Measurements from ENCODE around the gene CSF1. TPM values are rescaled to one million over a fixed set of nuclear protein-coding genes. Genes with fewer than 3 reads are reported as not detected.

Gene CSF1
- total and polyA plus RNA-seq, 2 experiments from 2014 or later: 60.0 to 67.9 TPM

DNA sequence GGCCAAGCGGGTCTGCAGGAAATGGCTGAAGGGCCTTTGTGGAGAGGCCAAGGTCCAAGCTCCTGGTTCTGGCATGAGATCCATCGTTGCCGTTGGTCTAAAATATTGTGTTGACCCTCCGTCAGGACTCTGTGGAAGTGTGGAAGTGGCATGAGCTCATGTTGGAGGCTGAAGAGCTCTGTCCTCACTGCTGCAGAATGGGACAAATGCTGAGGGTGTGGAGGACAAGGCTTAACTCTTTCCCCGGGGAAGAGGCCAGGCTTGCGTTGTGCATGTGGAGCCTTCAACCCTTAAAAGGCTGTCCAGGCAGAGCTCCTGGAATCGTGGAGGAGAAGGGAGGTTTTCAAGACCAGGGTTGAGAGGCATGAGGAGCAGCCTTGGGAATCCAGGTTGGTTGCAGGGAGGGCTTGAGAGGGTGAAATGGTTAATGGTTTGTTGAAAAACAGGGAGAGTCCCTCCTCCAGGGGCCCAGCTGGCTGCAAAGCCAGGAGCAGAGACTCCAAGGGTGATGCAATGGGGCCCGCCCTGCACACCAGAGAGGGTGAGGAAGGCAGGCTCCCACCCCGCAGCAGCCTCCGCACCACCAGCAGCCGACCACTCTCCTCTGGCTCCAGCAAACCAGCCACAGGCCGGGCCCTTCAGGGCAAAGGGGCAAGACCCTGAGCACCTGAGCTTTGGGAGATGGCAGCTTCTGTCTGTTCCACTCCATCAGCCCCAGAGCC, 67.2 kb downstream of the CSF1 start:
- peak; percentile 53 for DNase-seq
- H3K4me1 ChIP-seq (ENCODE audit: insufficient read depth): peaks cover 53% of the 10 kb centered on the region
- H3K9me2 ChIP-seq (ENCODE audit: insufficient read depth): no peaks in the 10 kb centered on the region
- TF ChIP-seq EZH2phosphoT487 (IDR thresholded peaks at IDR 0.05; ENCODE audit: insufficient read depth, low read depth) (no peak), EZH2 (IDR thresholded peaks at IDR 0.05; ENCODE audit: insufficient read depth, poor library complexity, severe bottlenecking) (no peak)
- H3K27ac ChIP-seq: peak overlapping the region; percentile 65; the same call in 1 of the 2 replicates
- H3K36me3 ChIP-seq (ENCODE audit: low read depth): no peaks in the 10 kb centered on the region
- in situ Hi-C loops (cut with MboI): loop anchor here (5.0 kb wide), 1 partner anchor 101 kb away; no protein-coding TSS in a partner anchor
- H3K4me3 ChIP-seq: no peak overlapping the region
- H3K79me2 ChIP-seq (ENCODE audit: insufficient read depth): no peaks in the 10 kb centered on the region
- WGBS, 2 experiments (ENCODE audit: low coverage in 1 of 2, low lambda C conversion rate in 2 of 2, missing lambda C conversion rate in 2 of 2): 34 to 35% methylated on average over 12 of the region's 12 CpGs
- no peaks in the 10 kb centered on the region for H3K9me3 ChIP-seq (ENCODE audit: low read depth)
- no peak overlapping the region for H3K4me2 ChIP-seq (ENCODE audit: unreplicated experiment)
- no peak overlapping the region for H3K9ac ChIP-seq
- no peaks in the 10 kb centered on the region for H3K27me3 ChIP-seq (replicated peaks; ENCODE audit: insufficient read depth)
- no peaks in the 10 kb centered on the region for H4K20me1 ChIP-seq (ENCODE audit: insufficient read depth)
- peak overlapping the region; percentile 29; the same call in 1 of the 2 replicates for H2AFZ ChIP-seq
- peaks cover 30% of the 10 kb centered on the region for H3F3A ChIP-seq (ENCODE audit: insufficient read depth)

GRCh38 chr1:109978761-109979488, 68.3 kb downstream of the CSF1 start:
- WGBS, 2 experiments (ENCODE audit: low coverage in 1 of 2, low lambda C conversion rate in 2 of 2, missing lambda C conversion rate in 2 of 2): 15 to 16% methylated on average over 9 of the region's 9 CpGs
- Histone ChIP-seq H3K27me3 (replicated peaks; ENCODE audit: insufficient read depth) (no peaks in the 10 kb centered on the region), H3F3A (ENCODE audit: insufficient read depth) (peaks cover 30% of the 10 kb centered on the region), H3K4me2 (ENCODE audit: unreplicated experiment) (peak overlapping the region; percentile 17), H3K9ac (peak overlapping the region; percentile 27), H3K4me3 (no peak overlapping the region), H3K27ac (peak overlapping the region; percentile 65), H2AFZ (peak overlapping the region; percentile 1), H3K9me2 (ENCODE audit: insufficient read depth) (no peaks in the 10 kb centered on the region), H4K20me1 (ENCODE audit: insufficient read depth) (no peaks in the 10 kb centered on the region), H3K4me1 (ENCODE audit: insufficient read depth) (peaks cover 60% of the 10 kb centered on the region), H3K79me2 (ENCODE audit: insufficient read depth) (no peaks in the 10 kb centered on the region), H3K36me3 (ENCODE audit: low read depth) (no peaks in the 10 kb centered on the region), H3K9me3 (ENCODE audit: low read depth) (no peaks in the 10 kb centered on the region)
- in situ Hi-C loops (cut with MboI): loop anchor here (5.0 kb wide), 1 partner anchor 102 kb away; no protein-coding TSS in a partner anchor
- DNase-seq: peak; percentile 36
- TF ChIP-seq EZH2phosphoT487 (IDR thresholded peaks at IDR 0.05; ENCODE audit: insufficient read depth, low read depth) (no peak), EZH2 (IDR thresholded peaks at IDR 0.05; ENCODE audit: insufficient read depth, poor library complexity, severe bottlenecking) (no peak)

- H2AFZ ChIP-seq: peak overlapping the region; percentile 1
- H3K4me1 ChIP-seq (ENCODE audit: insufficient read depth): peaks cover 64% of the 10 kb centered on the region
- peak overlapping the region; percentile 27 for H3K9ac ChIP-seq
- DNase-seq: peak; percentile 88
- H3K4me3 ChIP-seq: no peak overlapping the region
- H3K9me3 ChIP-seq (ENCODE audit: low read depth): no peaks in the 10 kb centered on the region
- no peaks in the 10 kb centered on the region for H3K79me2 ChIP-seq (ENCODE audit: insufficient read depth)
- peaks cover 30% of the 10 kb centered on the region for H3F3A ChIP-seq (ENCODE audit: insufficient read depth)
- peak overlapping the region; percentile 17 for H3K4me2 ChIP-seq (ENCODE audit: unreplicated experiment)
- 2 to 4% methylated on average over 5 of the region's 5 CpGs for WGBS, 2 experiments (ENCODE audit: low coverage in 1 of 2, low lambda C conversion rate in 2 of 2, missing lambda C conversion rate in 2 of 2)
- no peaks in the 10 kb centered on the region for H3K9me2 ChIP-seq (ENCODE audit: insufficient read depth)
- TF ChIP-seq EZH2phosphoT487 (IDR thresholded peaks at IDR 0.05; ENCODE audit: insufficient read depth, low read depth) (no peak), EZH2 (IDR thresholded peaks at IDR 0.05; ENCODE audit: insufficient read depth, poor library complexity, severe bottlenecking) (no peak)
- in situ Hi-C loops (cut with MboI): loop anchor here (5.0 to 10.0 kb wide), 3 partner anchors 102 to 435 kb away; partner anchors contain the start of gene GNAI3
- no peaks in the 10 kb centered on the region for H4K20me1 ChIP-seq (ENCODE audit: insufficient read depth)
- H3K36me3 ChIP-seq (ENCODE audit: low read depth): no peaks in the 10 kb centered on the region
- no peaks in the 10 kb centered on the region for H3K27me3 ChIP-seq (replicated peaks; ENCODE audit: insufficient read depth)
- H3K27ac ChIP-seq: peak overlapping the region; percentile 65
Observed at GRCh38 chr1:109979489-109980091, 68.9 kb downstream of the CSF1 start.

Other genes with a start within 250 kb of the CSF1 start
- gene GSTM2, start 242.8 kb upstream of the CSF1 start, total RNA-seq (2014; rRNA removed; shearing (Covaris generic)): 19.7 and 27.7 TPM in 2 replicates
- gene GSTM2, start 242.8 kb upstream of the CSF1 start, polyA plus RNA-seq (2016; fragmentation: Nextera tagmentation; extraction: Ambion mirVana): 40.1 and 41.2 TPM in 2 replicates
- gene GSTM1, start 223.0 kb upstream of the CSF1 start, total RNA-seq (2014; rRNA removed; shearing (Covaris generic)): not detected in 2 replicates
- gene GSTM1, start 223.0 kb upstream of the CSF1 start, polyA plus RNA-seq (2016; fragmentation: Nextera tagmentation; extraction: Ambion mirVana): not detected in 2 replicates
- gene GSTM5, start 198.6 kb upstream of the CSF1 start, total RNA-seq (2014; rRNA removed; shearing (Covaris generic)): 1.5 and 2.4 TPM in 2 replicates
- gene GSTM5, start 198.6 kb upstream of the CSF1 start, polyA plus RNA-seq (2016; fragmentation: Nextera tagmentation; extraction: Ambion mirVana): 2.5 and 3.8 TPM in 2 replicates
- gene GSTM3, start 169.8 kb upstream of the CSF1 start, total RNA-seq (2014; rRNA removed; shearing (Covaris generic)): 28.7 and 30.0 TPM in 2 replicates
- 75.2 and 81.0 TPM in 2 replicates for gene GSTM3, start 169.8 kb upstream of the CSF1 start, polyA plus RNA-seq (2016; fragmentation: Nextera tagmentation; extraction: Ambion mirVana)
- gene EPS8L3, start 146.9 kb upstream of the CSF1 start, total RNA-seq (2014; rRNA removed; shearing (Covaris generic)): not detected in 2 replicates
- gene EPS8L3, start 146.9 kb upstream of the CSF1 start, polyA plus RNA-seq (2016; fragmentation: Nextera tagmentation; extraction: Ambion mirVana): not detected in 2 replicates
- 47.6 and 49.3 TPM in 2 replicates for gene AHCYL1, start 73.9 kb downstream of the CSF1 start, total RNA-seq (2014; rRNA removed; shearing (Covaris generic))
- 71.0 and 72.6 TPM in 2 replicates for gene AHCYL1, start 73.9 kb downstream of the CSF1 start, polyA plus RNA-seq (2016; fragmentation: Nextera tagmentation; extraction: Ambion mirVana)
- 41.9 and 49.9 TPM in 2 replicates for gene STRIP1, start 123.8 kb downstream of the CSF1 start, total RNA-seq (2014; rRNA removed; shearing (Covaris generic))
- gene STRIP1, start 123.8 kb downstream of the CSF1 start, polyA plus RNA-seq (2016; fragmentation: Nextera tagmentation; extraction: Ambion mirVana): 21.3 and 24.4 TPM in 2 replicates
- not detected in 2 replicates for gene ALX3, start 159.8 kb downstream of the CSF1 start, total RNA-seq (2014; rRNA removed; shearing (Covaris generic))
- not detected in 2 replicates for gene ALX3, start 159.8 kb downstream of the CSF1 start, polyA plus RNA-seq (2016; fragmentation: Nextera tagmentation; extraction: Ambion mirVana)
- gene UBL4B, start 201.6 kb downstream of the CSF1 start, total RNA-seq (2014; rRNA removed; shearing (Covaris generic)): not detected in 2 replicates
- not detected in 2 replicates for gene UBL4B, start 201.6 kb downstream of the CSF1 start, polyA plus RNA-seq (2016; fragmentation: Nextera tagmentation; extraction: Ambion mirVana)
- 0.76 and 2.4 TPM in 2 replicates for gene SLC6A17, start 239.6 kb downstream of the CSF1 start, total RNA-seq (2014; rRNA removed; shearing (Covaris generic))
- gene SLC6A17, start 239.6 kb downstream of the CSF1 start, polyA plus RNA-seq (2016; fragmentation: Nextera tagmentation; extraction: Ambion mirVana): 0.34 and 0.45 TPM in 2 replicates

Measured in GM23248 (cell line).